K562 (cell line): ENCODE results near the gene IGFBP4.

Experiments used
- CAMTA2 ChIP-seq: fragments of 250-450 bp; sonication (Bioruptor Pico); conservative IDR thresholded peaks from 2 replicates; pipeline ENCODE4 v1.5.1; 2022
- ETV5 ChIP-seq: sonication (generic); formaldehyde crosslinking; IDR thresholded peaks from 2 replicates; pipeline ENCODE4 v1.4.0; 2020; ENCODE audit warnings: low read depth, mild to moderate bottlenecking, missing genetic modification reagents
- HMG20B ChIP-seq: fragments of 250-450 bp; sonication (Bioruptor Pico); IDR thresholded peaks from 2 replicates; pipeline ENCODE4 v1.5.0; 2021; ENCODE audit warnings: mild to moderate bottlenecking
- RFX7 ChIP-seq: fragments of 250-450 bp; sonication (Bioruptor Pico); IDR thresholded peaks from 2 replicates; pipeline ENCODE4 v1.5.1; 2021; ENCODE audit warnings: mild to moderate bottlenecking

GRCh38 chr17:40469805-40470675 lies 26.8 kb downstream of the IGFBP4 start:
- TF ChIP-seq CAMTA2 (CRISPR knock-in tag) = no peak
- no peak for TF ChIP-seq RFX7
- TF ChIP-seq ETV5 (CRISPR knock-in tag) = no peak
- TF ChIP-seq HMG20B (CRISPR knock-in tag) = no peak
